ENCODE results near the gene SYPL1. TPM values are rescaled to one million over a fixed set of nuclear protein-coding genes. Genes with fewer than 3 reads are reported as not detected.

The SYPL1 gene
- total and polyA plus RNA-seq, 2 donors (not counting 3 experiments of a cell fraction or from before 2014, with no cell fraction given): 59.8 to 67.1 TPM

- no peaks in the 10 kb centered on the region for H4K20me1 ChIP-seq (replicated peaks; ENCODE audit: control insufficient read depth, extremely low read depth, insufficient read depth, low read length)
- CTCF ChIA-PET: interaction anchor here (1.0 to 8.8 kb wide), 4 partner anchors 16 to 100 kb away, joined by 3 to 209 read pairs (median 4); no protein-coding TSS in a partner anchor
- no peak overlapping the region for H3K4me2 ChIP-seq (ENCODE audit: insufficient read depth, low read length)
- dilution Hi-C loops (cut with MboI; ENCODE audit: extremely low pct_ligation_motif_present, low sequenced_read_pairs) (loop anchor here (25.0 kb wide), 1 partner anchor 103 kb away; no protein-coding TSS in a partner anchor), intact Hi-C loops (cut with micrococcal nuclease) (no loop called here)
- no peaks in the 10 kb centered on the region for H3K9me1 ChIP-seq (replicated peaks; ENCODE audit: control insufficient read depth, extremely low read depth, insufficient read depth, low read length)
- no peak overlapping the region for H2AFZ ChIP-seq (ENCODE audit: low read depth, low read length)
- no peaks in the 10 kb centered on the region for H3K79me2 ChIP-seq (ENCODE audit: control insufficient read depth, insufficient read depth, low read length)
- DNase-seq (ENCODE audit: low read depth, low spot score) (no peak), FAIRE-seq (no peak)
- no peak overlapping the region for H3K4me3 ChIP-seq (replicated peaks in 1 of 3; ENCODE audit: insufficient read depth in 1 of 3, low read depth in 1 of 3, low read length in 3 of 3)
- peaks cover 0 to under 1% of the 10 kb centered on the region in 2 experiments for H3K27me3 ChIP-seq (ENCODE audit: control insufficient read depth in 2 of 2, insufficient read depth in 2 of 2, low read length in 2 of 2)
- no TSS peak for BruUV-seq (replicated peaks)
- H3K27ac ChIP-seq (ENCODE audit: insufficient read depth, low read depth, low read length): no peak overlapping the region
- H3K9me3 ChIP-seq (replicated peaks; ENCODE audit: control insufficient read depth, insufficient read depth, low read length): no peaks in the 10 kb centered on the region
- H3K9ac ChIP-seq (replicated peaks; ENCODE audit: extremely low read depth, insufficient read depth, low read length): no peak overlapping the region
- H3K36me3 ChIP-seq (ENCODE audit: control insufficient read depth in 2 of 2, extremely low read depth in 1 of 2, insufficient read depth in 2 of 2, low read length in 2 of 2): no peaks in the 10 kb centered on the region
- POLR2A ChIA-PET: no interaction called here
- peaks cover 6% of the 10 kb centered on the region for H3K4me1 ChIP-seq (ENCODE audit: control insufficient read depth, extremely low read depth, insufficient read depth, low read length)
- no peak for TF ChIP-seq GATA2 (IDR thresholded peaks at IDR 0.05; ENCODE audit: insufficient read depth, insufficient read length, low read depth, low read length)
- TF ChIP-seq POLR2AphosphoS5 (IDR thresholded peaks at IDR 0.05; ENCODE audit: insufficient read depth, low read depth, low read length): no peak
- no peak for TF ChIP-seq JUN (IDR thresholded peaks at IDR 0.05; ENCODE audit: borderline replicate concordance, insufficient read depth, insufficient read length, low read depth)
- TF ChIP-seq, protein P1, sequence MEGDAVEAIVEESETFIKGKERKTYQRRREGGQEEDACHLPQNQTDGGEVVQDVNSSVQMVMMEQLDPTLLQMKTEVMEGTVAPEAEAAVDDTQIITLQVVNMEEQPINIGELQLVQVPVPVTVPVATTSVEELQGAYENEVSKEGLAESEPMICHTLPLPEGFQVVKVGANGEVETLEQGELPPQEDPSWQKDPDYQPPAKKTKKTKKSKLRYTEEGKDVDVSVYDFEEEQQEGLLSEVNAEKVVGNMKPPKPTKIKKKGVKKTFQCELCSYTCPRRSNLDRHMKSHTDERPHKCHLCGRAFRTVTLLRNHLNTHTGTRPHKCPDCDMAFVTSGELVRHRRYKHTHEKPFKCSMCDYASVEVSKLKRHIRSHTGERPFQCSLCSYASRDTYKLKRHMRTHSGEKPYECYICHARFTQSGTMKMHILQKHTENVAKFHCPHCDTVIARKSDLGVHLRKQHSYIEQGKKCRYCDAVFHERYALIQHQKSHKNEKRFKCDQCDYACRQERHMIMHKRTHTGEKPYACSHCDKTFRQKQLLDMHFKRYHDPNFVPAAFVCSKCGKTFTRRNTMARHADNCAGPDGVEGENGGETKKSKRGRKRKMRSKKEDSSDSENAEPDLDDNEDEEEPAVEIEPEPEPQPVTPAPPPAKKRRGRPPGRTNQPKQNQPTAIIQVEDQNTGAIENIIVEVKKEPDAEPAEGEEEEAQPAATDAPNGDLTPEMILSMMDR (IDR thresholded peaks at IDR 0.05; ENCODE audit: extremely low read depth in 1 of 2, insufficient read depth in 1 of 2, low read depth in 1 of 2, low read length in 2 of 2): no peak
- TF ChIP-seq MYC (IDR thresholded peaks at IDR 0.05; ENCODE audit: low read depth, low read length): no peak
- no peak for TF ChIP-seq FOS (IDR thresholded peaks at IDR 0.05; ENCODE audit: borderline replicate concordance, insufficient read depth, low read length)
- TF ChIP-seq EZH2 (IDR thresholded peaks at IDR 0.05; ENCODE audit: borderline replicate concordance, low read depth, low read length, severe bottlenecking): no peak
- TF ChIP-seq, protein P2, sequence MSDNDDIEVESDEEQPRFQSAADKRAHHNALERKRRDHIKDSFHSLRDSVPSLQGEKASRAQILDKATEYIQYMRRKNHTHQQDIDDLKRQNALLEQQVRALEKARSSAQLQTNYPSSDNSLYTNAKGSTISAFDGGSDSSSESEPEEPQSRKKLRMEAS (IDR thresholded peaks at IDR 0.05; ENCODE audit: insufficient read depth, insufficient read length): no peak
These were observed 52.6 kb downstream of the SYPL1 start for GRCh38 chr7:106059556-106059955.

Data from endothelial cell of umbilical vein (primary cell).